ENCODE data around the gene SNX24. TPM values are rescaled to one million over a fixed set of nuclear protein-coding genes. Genes with fewer than 3 reads are reported as not detected.
A peak's percentile ranks its signal among the peaks of the same experiment; 100 is the strongest.

SNX24 gene
- total and polyA plus RNA-seq, 8 donors = 1.2 to 38.5 (median 20.0) TPM

- TF ChIP-seq EP300 (IDR thresholded peaks at IDR 0.05) (peak; percentile 3), POLR2A (IDR thresholded peaks at IDR 0.05) (no peak), POLR2AphosphoS5 (IDR thresholded peaks at IDR 0.05) (no peak)
- TF ChIP-seq, protein P1, sequence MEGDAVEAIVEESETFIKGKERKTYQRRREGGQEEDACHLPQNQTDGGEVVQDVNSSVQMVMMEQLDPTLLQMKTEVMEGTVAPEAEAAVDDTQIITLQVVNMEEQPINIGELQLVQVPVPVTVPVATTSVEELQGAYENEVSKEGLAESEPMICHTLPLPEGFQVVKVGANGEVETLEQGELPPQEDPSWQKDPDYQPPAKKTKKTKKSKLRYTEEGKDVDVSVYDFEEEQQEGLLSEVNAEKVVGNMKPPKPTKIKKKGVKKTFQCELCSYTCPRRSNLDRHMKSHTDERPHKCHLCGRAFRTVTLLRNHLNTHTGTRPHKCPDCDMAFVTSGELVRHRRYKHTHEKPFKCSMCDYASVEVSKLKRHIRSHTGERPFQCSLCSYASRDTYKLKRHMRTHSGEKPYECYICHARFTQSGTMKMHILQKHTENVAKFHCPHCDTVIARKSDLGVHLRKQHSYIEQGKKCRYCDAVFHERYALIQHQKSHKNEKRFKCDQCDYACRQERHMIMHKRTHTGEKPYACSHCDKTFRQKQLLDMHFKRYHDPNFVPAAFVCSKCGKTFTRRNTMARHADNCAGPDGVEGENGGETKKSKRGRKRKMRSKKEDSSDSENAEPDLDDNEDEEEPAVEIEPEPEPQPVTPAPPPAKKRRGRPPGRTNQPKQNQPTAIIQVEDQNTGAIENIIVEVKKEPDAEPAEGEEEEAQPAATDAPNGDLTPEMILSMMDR (IDR thresholded peaks at IDR 0.05) = no peak
- H3K4me1 ChIP-seq = peaks cover 5 to 31% (median 21%) of the 10 kb centered on the region in 4 donors
- H3K27ac ChIP-seq = peak overlapping the region; percentile 88 to 96 (median 94)
- no peaks in the 10 kb centered on the region for H3K9me3 ChIP-seq
- H3K4me3 ChIP-seq = peak overlapping the region; percentile 60 to 78 (median 74)
- H3K27me3 ChIP-seq = peaks cover 0 to 22% (median 0%) of the 10 kb centered on the region in 3 donors
- 0 to 3% (median 2%) methylated on average over 8 to 11 of the region's 11 CpGs for WGBS, 5 donors
- intact Hi-C loops (cut with DNase I; ENCODE audit: low total_unique reads) = no loop called here
- no peak for DNase-seq
- no peaks in the 10 kb centered on the region for H3K36me3 ChIP-seq
These were observed 191.6 kb downstream of the SNX24 start for GRCh38 chr5:123037104-123037418.

GRCh38 chr5:123039673-123040072, 194.3 kb downstream of the SNX24 start:
- Histone ChIP-seq H3K4me3 (no peak overlapping the region), H3K9me3 (no peaks in the 10 kb centered on the region), H3K27ac (no peak overlapping the region), H3K4me1 (peaks cover 5 to 30% (median 18%) of the 10 kb centered on the region in 4 donors), H3K27me3 (peaks cover 0 to 22% (median 0%) of the 10 kb centered on the region in 3 donors), H3K36me3 (no peaks in the 10 kb centered on the region)
- no peak for TF ChIP-seq POLR2AphosphoS5 (IDR thresholded peaks at IDR 0.05)
- TF ChIP-seq, protein P1 (IDR thresholded peaks at IDR 0.05) = no peak
- TF ChIP-seq POLR2A (IDR thresholded peaks at IDR 0.05) = no peak
- TF ChIP-seq EP300 (IDR thresholded peaks at IDR 0.05) = no peak
- intact Hi-C loops (cut with DNase I; ENCODE audit: low total_unique reads) = no loop called here
- DNase-seq = no peak

- intact Hi-C loops (cut with DNase I; ENCODE audit: low total_unique reads) = no loop called here
These were observed 199.7 kb downstream of the SNX24 start for GRCh38 chr5:123044926-123045617.

GRCh38 chr5:123046222-123046621, 200.8 kb downstream of the SNX24 start:
- Histone ChIP-seq H3K9me3 (peaks cover 0 to 2% (median under 1%) of the 10 kb centered on the region in 4 donors), H3K4me3 (no peak overlapping the region), H3K27ac (no peak overlapping the region), H3K27me3 (no peaks in the 10 kb centered on the region), H3K4me1 (peaks cover 0 to 9% (median 0%) of the 10 kb centered on the region in 4 donors), H3K36me3 (no peaks in the 10 kb centered on the region)
- 73 to 84% (median 78%) methylated on average over 4 of the region's 4 CpGs for WGBS, 5 donors
- TF ChIP-seq POLR2AphosphoS5 (IDR thresholded peaks at IDR 0.05) (no peak), POLR2A (IDR thresholded peaks at IDR 0.05) (no peak), EP300 (IDR thresholded peaks at IDR 0.05) (no peak)
- TF ChIP-seq, protein P1 (IDR thresholded peaks at IDR 0.05) = no peak
- no peak for DNase-seq
- intact Hi-C loops (cut with DNase I; ENCODE audit: low total_unique reads) = no loop called here

More at GRCh38 chr5:123044926-123045617, 199.7 kb downstream of the SNX24 start:
- Histone ChIP-seq H3K36me3 (no peaks in the 10 kb centered on the region), H3K4me1 (peaks cover 0 to 9% (median 0%) of the 10 kb centered on the region in 4 donors), H3K27me3 (no peaks in the 10 kb centered on the region), H3K27ac (no peak overlapping the region), H3K9me3 (no peaks in the 10 kb centered on the region), H3K4me3 (no peak overlapping the region)
- 68 to 77% (median 70%) methylated on average over 7 of the region's 7 CpGs for WGBS, 5 donors
- no peak for DNase-seq
- TF ChIP-seq POLR2A (IDR thresholded peaks at IDR 0.05) = no peak
- no peak for TF ChIP-seq POLR2AphosphoS5 (IDR thresholded peaks at IDR 0.05)
- TF ChIP-seq, protein P1 (IDR thresholded peaks at IDR 0.05) = no peak
- no peak for TF ChIP-seq EP300 (IDR thresholded peaks at IDR 0.05)
